SK-N-SH (cell line): ENCODE measurements around the gene ARPC3. TPM values are rescaled to one million over a fixed set of nuclear protein-coding genes. Genes with fewer than 3 reads are reported as not detected.
"Not testable (repeated sequence)": the region's sequence is repeated elsewhere in the genome, so short reads cannot be mapped to it uniquely, and the experiment has no call there.

Experiments used
- CTCF ChIA-PET: fragments of 300-600, 350-600 bp; formaldehyde crosslinking; extraction: SDS; loops from one replicate; lab custom pipeline; 2021; lab: Yijun Ruan, JAX
- POLR2A ChIA-PET: fragments of 350-600 bp; sonication (Branson Sonifier 250); formaldehyde crosslinking; extraction: SDS; loops from one replicate; lab custom pipeline; 2020; ENCODE audit warnings: antibody characterized with exemption, inconsistent platforms; lab: Yijun Ruan, JAX
- DNase-seq: peaks from one replicate; pipeline ENCODE4 v3.0.0; 2012
- H2AFZ ChIP-seq: fragments of 200-600 bp; sonication (generic); 2 replicates; pipeline ENCODE4 v1.8.1; 2016; ENCODE audit warnings: antibody characterized with exemption, mild to moderate bottlenecking, low read depth
- H3F3A ChIP-seq: fragments of 200-600 bp; sonication (generic); replicated peaks from 2 replicates; pipeline ENCODE3; 2016; ENCODE audit warnings: antibody characterized with exemption, mild to moderate bottlenecking; ENCODE audit not compliant: insufficient read depth
- H3K27ac ChIP-seq, 2 experiments: fragments of 200-500 bp in 1 of 2; fragments of 200-600 bp in 1 of 2; sonication (Bioruptor generic) in 1 of 2; sonication (generic), shearing (Covaris generic) in 1 of 2; 2 replicates each; pipeline versions ENCODE4 v1.5.1 to v1.6.1; 2014 to 2016; ENCODE audit warnings: low read depth in 2 of 2, inconsistent platforms in 1 of 2, low read length in 1 of 2, mild to moderate bottlenecking in 1 of 2, mixed read lengths in 1 of 2
- H3K27me3 ChIP-seq: fragments of 200-600 bp; sonication (generic), shearing (Covaris generic); 2 replicates; pipeline ENCODE4 v1.6.1; 2016; ENCODE audit warnings: mixed run types; ENCODE audit not compliant: insufficient read depth
- H3K36me3 ChIP-seq, 2 experiments: fragments of 200-500 bp in 1 of 2; fragments of 200-600 bp in 1 of 2; sonication (Bioruptor generic) in 1 of 2; sonication (generic) in 1 of 2; replicated peaks in 1 of 2; 2 replicates each; pipeline versions ENCODE3 to v1.5.1; 2014 to 2016; ENCODE audit warnings: low read length in 1 of 2, mild to moderate bottlenecking in 1 of 2; ENCODE audit not compliant: insufficient read depth in 2 of 2, control insufficient read depth in 1 of 2
- H3K4me1 ChIP-seq, 2 experiments: fragments of 200-500 bp in 1 of 2; fragments of 200-600 bp in 1 of 2; sonication (Bioruptor generic) in 1 of 2; sonication (generic), shearing (Covaris generic) in 1 of 2; 2 replicates each; pipeline versions ENCODE4 v1.5.1 to v1.6.1; 2014 to 2016; ENCODE audit warnings: low read depth in 1 of 2, low read length in 1 of 2, mixed run types in 1 of 2; ENCODE audit not compliant: insufficient read depth in 2 of 2, control insufficient read depth in 1 of 2
- H3K4me2 ChIP-seq: fragments of 200-600 bp; sonication (generic), shearing (Covaris generic); 2 replicates; pipeline ENCODE4 v1.6.1; 2017; ENCODE audit warnings: mixed run types
- H3K4me3 ChIP-seq, 2 experiments: fragments of 200-500 bp in 1 of 2; fragments of 200-600 bp in 1 of 2; sonication (Bioruptor generic) in 1 of 2; sonication (generic), shearing (Covaris generic) in 1 of 2; 2 replicates each; pipeline versions ENCODE4 v1.5.1 to v1.8.1; 2014 to 2016; ENCODE audit warnings: low read depth in 2 of 2, inconsistent platforms in 1 of 2, low read length in 1 of 2, mild to moderate bottlenecking in 1 of 2, mixed read lengths in 1 of 2, moderate library complexity in 1 of 2
- H3K79me2 ChIP-seq: fragments of 200-600 bp; sonication (generic); 2 replicates; pipeline ENCODE4 v1.8.1; 2017; ENCODE audit warnings: mild to moderate bottlenecking; ENCODE audit not compliant: insufficient read depth
- H3K9ac ChIP-seq: fragments of 200-600 bp; sonication (generic); 2 replicates; pipeline ENCODE4 v1.6.1; 2017; ENCODE audit warnings: mixed run types
- H3K9me2 ChIP-seq: fragments of 200-600 bp; sonication (generic); 2 replicates; pipeline ENCODE4 v1.6.1; 2017; ENCODE audit warnings: mixed run types
- H3K9me3 ChIP-seq: fragments of 200-600 bp; sonication (generic); 2 replicates; pipeline ENCODE4 v1.6.1; 2017; ENCODE audit warnings: mixed run types, mild to moderate bottlenecking, moderate library complexity
- H4K20me1 ChIP-seq: fragments of 200-600 bp; sonication (generic); 2 replicates; pipeline ENCODE4 v1.6.1; 2017; ENCODE audit warnings: mild to moderate bottlenecking, mixed run types; ENCODE audit not compliant: insufficient read depth
- CHD2 ChIP-seq: fragments of 150-350 bp; IDR thresholded peaks from 2 replicates; pipeline ENCODE4 v1.6.1; 2018; ENCODE audit warnings: low read length; ENCODE audit not compliant: partially characterized antibody
- ELF1 ChIP-seq: IDR thresholded peaks from 2 replicates; pipeline ENCODE4 v1.4.0; 2012
- EZH2phosphoT487 ChIP-seq: fragments of 200-600 bp; sonication (generic); IDR thresholded peaks from 2 replicates; pipeline ENCODE4 v1.6.1; 2017; ENCODE audit warnings: low read depth, mixed run types, mild to moderate bottlenecking, antibody characterized with exemption, moderate library complexity, borderline replicate concordance
- FOSL2 ChIP-seq: IDR thresholded peaks from 2 replicates; pipeline ENCODE4 v1.4.0; 2012; ENCODE audit warnings: low read depth, mild to moderate bottlenecking, moderate library complexity, borderline replicate concordance
- FOXM1 ChIP-seq: IDR thresholded peaks from 2 replicates; pipeline ENCODE4 v1.4.0; 2012; ENCODE audit warnings: low read depth, mild to moderate bottlenecking
- GABPA ChIP-seq: IDR thresholded peaks from 2 replicates; pipeline ENCODE4 v1.4.0; 2012; ENCODE audit warnings: low read depth, mild to moderate bottlenecking
- GATA2 ChIP-seq: sonication (generic); formaldehyde crosslinking; IDR thresholded peaks from 2 replicates; pipeline ENCODE4 v1.5.0; 2020; ENCODE audit warnings: mild to moderate bottlenecking, missing genetic modification reagents
- JUND ChIP-seq: IDR thresholded peaks from 2 replicates; pipeline ENCODE4 v1.4.0; 2012
- MEF2A ChIP-seq: IDR thresholded peaks from 2 replicates; pipeline ENCODE4 v1.4.0; 2012; ENCODE audit warnings: low read depth, borderline replicate concordance
- NRF1 ChIP-seq: IDR thresholded peaks from 2 replicates; pipeline ENCODE4 v1.6.1; 2012; ENCODE audit warnings: low read depth, mild to moderate bottlenecking, low read length
- RCOR1 ChIP-seq: fragments of 150-350 bp; IDR thresholded peaks from 2 replicates; pipeline ENCODE4 v1.6.1; 2017; ENCODE audit warnings: antibody characterized with exemption, low read length
- RFX5 ChIP-seq: IDR thresholded peaks from 2 replicates; pipeline ENCODE4 v1.6.1; 2012; ENCODE audit warnings: mild to moderate bottlenecking, improper control_type of control experiment, low read length
- RXRA ChIP-seq: IDR thresholded peaks from 2 replicates; pipeline ENCODE4 v1.4.0; 2012; ENCODE audit warnings: low read depth, mild to moderate bottlenecking, borderline replicate concordance
- SIN3A ChIP-seq: IDR thresholded peaks from 2 replicates; pipeline ENCODE4 v1.6.1; 2012; ENCODE audit warnings: low read depth, mild to moderate bottlenecking, low read length, moderate library complexity, borderline replicate concordance
- TEAD4 ChIP-seq: IDR thresholded peaks from 2 replicates; pipeline ENCODE4 v1.4.0; 2012; ENCODE audit warnings: mild to moderate bottlenecking, borderline replicate concordance; ENCODE audit not compliant: insufficient read depth
- USF1 ChIP-seq: IDR thresholded peaks from 2 replicates; pipeline ENCODE4 v1.4.0; 2012; ENCODE audit warnings: low read depth, borderline replicate concordance
- YY1 ChIP-seq: IDR thresholded peaks from 2 replicates; pipeline ENCODE4 v1.4.0; 2012; ENCODE audit warnings: low read depth, mild to moderate bottlenecking
- ZBTB33 ChIP-seq: IDR thresholded peaks from 2 replicates; pipeline ENCODE4 v1.4.0; 2012; ENCODE audit warnings: low read depth, borderline replicate concordance
- WGBS: methylation state at CpG from one replicate; pipeline ENCODE4 v1.1.6; 2017; ENCODE audit warnings: low lambda C conversion rate; 5-methylcytosine and 5-hydroxymethylcytosine counted together
- polyA plus RNA-seq, 3 experiments: library from polyadenylated mRNA; depleted of rRNA; stranded (reverse); fragments of >200 nt; gene quantifications; 2 replicates each; pipeline ENCODE4 v1.2.3, GENCODE V29; 2012
- TF ChIP-seq, protein P1 (sequence below): fragments of 150-350 bp; IDR thresholded peaks from 2 replicates; pipeline ENCODE4 v1.6.1; 2016; ENCODE audit warnings: mild to moderate bottlenecking, low read depth, low read length

The ARPC3 gene
- polyA plus RNA-seq, 1 of the 3 experiments (the other 2 are of a cell fraction), result 50.5 TPM

DNA sequence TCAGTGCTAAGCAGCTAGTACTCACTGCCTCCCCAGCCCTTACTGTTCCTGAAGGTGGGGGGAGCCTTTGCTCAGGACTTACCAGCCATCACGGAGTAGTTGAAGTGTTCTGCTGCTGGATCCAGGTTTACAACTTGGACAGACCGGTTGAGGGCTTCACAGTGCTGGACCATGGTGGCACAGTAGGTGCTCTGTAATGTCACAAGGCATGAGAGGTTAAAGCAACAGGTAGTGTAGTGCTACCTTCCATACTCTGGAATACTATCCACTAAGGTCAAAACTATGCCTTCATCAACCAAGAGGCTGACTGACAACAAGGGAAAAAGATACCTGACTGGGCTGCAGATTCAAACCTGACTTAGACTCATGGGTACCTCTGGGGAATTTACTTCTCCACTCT, 14.9 kb upstream of the ARPC3 start:
- H3K79me2 ChIP-seq, result peaks cover 41% of the 10 kb centered on the region
- CTCF ChIA-PET, result interaction anchor here (1.2 to 4.6 kb wide), 2 partner anchors 15 to 137 kb away, joined by 8 to 26 read pairs; partner anchors contain the start of gene ARPC3
- H3F3A ChIP-seq, result peaks cover 11% of the 10 kb centered on the region
- H3K4me2 ChIP-seq, result no peak overlapping the region
- H3K4me3 ChIP-seq, result no peak overlapping the region
- H3K36me3 ChIP-seq, result peaks cover 5 to 12% of the 10 kb centered on the region in 2 experiments
- TF ChIP-seq FOXM1 (no peak), JUND (no peak)
- WGBS, result 69% methylated on average over 2 of the region's 2 CpGs
- no peaks in the 10 kb centered on the region for H3K9me2 ChIP-seq
- POLR2A ChIA-PET, result no interaction called here
- no peaks in the 10 kb centered on the region for H3K27me3 ChIP-seq
- H3K27ac ChIP-seq, result no peak overlapping the region
- peaks cover 8% of the 10 kb centered on the region in 2 experiments for H3K4me1 ChIP-seq
- H3K9me3 ChIP-seq, result no peaks in the 10 kb centered on the region
- no peak for DNase-seq
- H3K9ac ChIP-seq, result no peak overlapping the region
- H4K20me1 ChIP-seq, result no peaks in the 10 kb centered on the region
- H2AFZ ChIP-seq, result no peak overlapping the region

GRCh38 chr12:110461189-110461588, 11.1 kb upstream of the ARPC3 start:
- H2AFZ ChIP-seq, POLR2A ChIA-PET, H3K4me1 ChIP-seq, H3F3A ChIP-seq, H3K9ac ChIP-seq, CTCF ChIA-PET, H3K4me3 ChIP-seq, H3K4me2 ChIP-seq, H3K9me3 ChIP-seq, H4K20me1 ChIP-seq, H3K27ac ChIP-seq, DNase-seq, H3K9me2 ChIP-seq, H3K27me3 ChIP-seq: not testable (repeated sequence)
- WGBS, result 96% methylated on average over 5 of the region's 5 CpGs
- Histone ChIP-seq H3K79me2 (peaks cover 15% of the 10 kb centered on the region), H3K36me3 (peaks cover 12% of the 10 kb centered on the region in 2 experiments)

- DNase-seq, result no peak
- Histone ChIP-seq H3K4me2 (no peak overlapping the region), H3K4me1 (no peaks in the 10 kb centered on the region), H3K9me2 (no peaks in the 10 kb centered on the region), H2AFZ (no peak overlapping the region), H3K9me3 (no peaks in the 10 kb centered on the region), H4K20me1 (no peaks in the 10 kb centered on the region), H3K36me3 (peaks cover 7 to 20% of the 10 kb centered on the region in 2 experiments), H3K79me2 (peaks cover 9% of the 10 kb centered on the region), H3K27me3 (no peaks in the 10 kb centered on the region), H3K4me3 (no peak overlapping the region), H3F3A (no peaks in the 10 kb centered on the region), H3K27ac (no peak overlapping the region), H3K9ac (no peak overlapping the region)
- POLR2A ChIA-PET, result interaction anchor here (0.9 kb wide), 1 partner anchor 10 kb away, joined by 3 read pairs; the partner anchor contains the start of genes FAM216A and GPN3
- CTCF ChIA-PET, result interaction anchor here (0.8 to 2.4 kb wide), 5 partner anchors 9 to 144 kb away, joined by 3 to 15 read pairs (median 5); partner anchors contain the start of genes ARPC3, FAM216A and GPN3
- 100% methylated on average over 4 of the region's 4 CpGs for WGBS
- TF ChIP-seq JUND (no peak), FOSL2 (no peak), RFX5 (no peak), CHD2 (no peak), USF1 (no peak), ZBTB33 (no peak), MEF2A (no peak), GATA2 (no peak), ELF1 (no peak), NRF1 (no peak), YY1 (no peak), EZH2phosphoT487 (no peak), TEAD4 (no peak), SIN3A (no peak), GABPA (no peak), RCOR1 (no peak), RXRA (no peak)
- TF ChIP-seq, protein P1, sequence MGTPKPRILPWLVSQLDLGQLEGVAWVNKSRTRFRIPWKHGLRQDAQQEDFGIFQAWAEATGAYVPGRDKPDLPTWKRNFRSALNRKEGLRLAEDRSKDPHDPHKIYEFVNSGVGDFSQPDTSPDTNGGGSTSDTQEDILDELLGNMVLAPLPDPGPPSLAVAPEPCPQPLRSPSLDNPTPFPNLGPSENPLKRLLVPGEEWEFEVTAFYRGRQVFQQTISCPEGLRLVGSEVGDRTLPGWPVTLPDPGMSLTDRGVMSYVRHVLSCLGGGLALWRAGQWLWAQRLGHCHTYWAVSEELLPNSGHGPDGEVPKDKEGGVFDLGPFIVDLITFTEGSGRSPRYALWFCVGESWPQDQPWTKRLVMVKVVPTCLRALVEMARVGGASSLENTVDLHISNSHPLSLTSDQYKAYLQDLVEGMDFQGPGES, result no peak
Observed at GRCh38 chr12:110458756-110459155, 8.6 kb upstream of the ARPC3 start.
